ENCODE results near the gene SMAD1. TPM values are rescaled to one million over a fixed set of nuclear protein-coding genes. Genes with fewer than 3 reads are reported as not detected.

Gene SMAD1
- total RNA-seq, 1 experiment from 2014 or later, result 23.0 TPM

DNA sequence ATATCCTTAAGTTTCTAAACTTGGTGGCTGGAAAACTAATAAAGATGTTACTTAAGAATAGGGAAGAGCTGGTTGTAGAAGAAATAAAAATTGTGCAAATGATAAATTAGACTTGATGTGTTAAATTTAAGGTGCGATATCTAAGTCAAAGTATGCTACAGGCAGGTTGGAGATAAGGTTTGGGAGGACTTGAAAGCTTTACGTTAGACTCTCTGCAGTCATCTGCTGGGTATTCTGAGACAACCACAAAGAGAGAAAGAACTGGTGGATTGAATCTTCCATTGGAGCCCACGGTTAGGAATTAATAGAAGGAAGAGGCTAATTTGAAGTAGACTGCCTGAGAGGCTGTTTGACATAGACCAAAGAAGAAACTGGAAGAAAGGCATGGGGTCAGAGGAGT, 7.9 kb downstream of the SMAD1 start:
- Histone ChIP-seq H3K36me3 (ENCODE audit: control insufficient read depth in 1 of 2, insufficient read depth in 2 of 2, low read length in 2 of 2) (no peaks in the 10 kb centered on the region), H3K9ac (ENCODE audit: low read length) (no peak overlapping the region), H3K27me3 (ENCODE audit: insufficient read depth, low read length) (no peaks in the 10 kb centered on the region), H2AFZ (ENCODE audit: low read depth, low read length, poor library complexity, severe bottlenecking) (no peak overlapping the region), H3K9me3 (ENCODE audit: control insufficient read depth in 1 of 2, insufficient read depth in 1 of 2, low read depth in 1 of 2, low read length in 2 of 2) (no peaks in the 10 kb centered on the region), H3K79me2 (ENCODE audit: insufficient read depth, low read length) (peaks cover 67% of the 10 kb centered on the region), H3K27ac (ENCODE audit: low read depth, low read length) (no peak overlapping the region), H3K4me2 (ENCODE audit: low read length) (no peak overlapping the region), H3K4me3 (replicated peaks in 1 of 2; ENCODE audit: low read depth in 1 of 2, low read length in 2 of 2) (no peak overlapping the region), H4K20me1 (ENCODE audit: insufficient read depth) (no peaks in the 10 kb centered on the region), H3K9me2 (ENCODE audit: insufficient read depth) (no peaks in the 10 kb centered on the region), H3K4me1 (ENCODE audit: control insufficient read depth in 1 of 2, insufficient read depth in 2 of 2, low read length in 2 of 2) (no peaks in the 10 kb centered on the region)
- intact Hi-C loops (cut with micrococcal nuclease), result no loop called here
- no peak for ATAC-seq
- POLR2A ChIA-PET, result no interaction called here
- DNase-seq (ENCODE audit: low read depth, low spot score), result no peak
- CTCF ChIA-PET, result no interaction called here
- RAD21 ChIA-PET (ENCODE audit: low non-redundant PET in 1 of 2, low total read pairs in 2 of 2, uncharacterized antibody in 2 of 2, unreplicated experiment in 2 of 2), result no interaction called here
- TF ChIP-seq CBX3 (IDR thresholded peaks at IDR 0.05; ENCODE audit: low read depth) (no peak), CEBPB (IDR thresholded peaks at IDR 0.05; ENCODE audit: low read depth) (no peak), EZH2phosphoT487 (IDR thresholded peaks at IDR 0.05; ENCODE audit: borderline replicate concordance) (no peak), POLR2AphosphoS5 (IDR thresholded peaks at IDR 0.05; ENCODE audit: low read depth, low read length) (no peak), SRF (IDR thresholded peaks at IDR 0.05; ENCODE audit: low read depth) (no peak), ZFX (IDR thresholded peaks at IDR 0.05) (no peak), RAD21 (IDR thresholded peaks at IDR 0.05; ENCODE audit: low read depth) (no peak), REST (IDR thresholded peaks at IDR 0.05; ENCODE audit: low read depth) (no peak), SP1 (IDR thresholded peaks at IDR 0.05; ENCODE audit: low read depth) (no peak), MAX (IDR thresholded peaks at IDR 0.05) (no peak), EZH2 (IDR thresholded peaks at IDR 0.05) (no peak), FOSL1 (IDR thresholded peaks at IDR 0.05; ENCODE audit: low read depth) (no peak), TCF7L2 (IDR thresholded peaks at IDR 0.05; ENCODE audit: borderline replicate concordance, extremely low read depth, insufficient read depth, insufficient read length) (no peak), ZNF274 (IDR thresholded peaks at IDR 0.05; ENCODE audit: low read depth, low read length) (no peak), POLR2A (IDR thresholded peaks at IDR 0.05; ENCODE audit: borderline replicate concordance, extremely low read depth, insufficient read depth, insufficient read length) (no peak)
- TF ChIP-seq, protein P1, sequence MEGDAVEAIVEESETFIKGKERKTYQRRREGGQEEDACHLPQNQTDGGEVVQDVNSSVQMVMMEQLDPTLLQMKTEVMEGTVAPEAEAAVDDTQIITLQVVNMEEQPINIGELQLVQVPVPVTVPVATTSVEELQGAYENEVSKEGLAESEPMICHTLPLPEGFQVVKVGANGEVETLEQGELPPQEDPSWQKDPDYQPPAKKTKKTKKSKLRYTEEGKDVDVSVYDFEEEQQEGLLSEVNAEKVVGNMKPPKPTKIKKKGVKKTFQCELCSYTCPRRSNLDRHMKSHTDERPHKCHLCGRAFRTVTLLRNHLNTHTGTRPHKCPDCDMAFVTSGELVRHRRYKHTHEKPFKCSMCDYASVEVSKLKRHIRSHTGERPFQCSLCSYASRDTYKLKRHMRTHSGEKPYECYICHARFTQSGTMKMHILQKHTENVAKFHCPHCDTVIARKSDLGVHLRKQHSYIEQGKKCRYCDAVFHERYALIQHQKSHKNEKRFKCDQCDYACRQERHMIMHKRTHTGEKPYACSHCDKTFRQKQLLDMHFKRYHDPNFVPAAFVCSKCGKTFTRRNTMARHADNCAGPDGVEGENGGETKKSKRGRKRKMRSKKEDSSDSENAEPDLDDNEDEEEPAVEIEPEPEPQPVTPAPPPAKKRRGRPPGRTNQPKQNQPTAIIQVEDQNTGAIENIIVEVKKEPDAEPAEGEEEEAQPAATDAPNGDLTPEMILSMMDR (IDR thresholded peaks at IDR 0.05 in 2 of 3, conservative IDR thresholded peaks at IDR 0.05 in 1 of 3; ENCODE audit: borderline replicate concordance in 1 of 3, insufficient read depth in 1 of 3, low read depth in 2 of 3, low read length in 2 of 3), result no peak
- no TSS peak for BruUV-seq (replicated peaks)

Measured in HCT116 (cell line).